ENCODE measurements around the gene PCDHA3. TPM values are rescaled to one million over a fixed set of nuclear protein-coding genes. Genes with fewer than 3 reads are reported as not detected.
"Not testable (repeated sequence)": the region's sequence is repeated elsewhere in the genome, so short reads cannot be mapped to it uniquely, and the experiment has no call there.

The PCDHA3 gene
- total RNA-seq, 2 donors from 2014 or later: 1.3 to 2.8 TPM

DNA sequence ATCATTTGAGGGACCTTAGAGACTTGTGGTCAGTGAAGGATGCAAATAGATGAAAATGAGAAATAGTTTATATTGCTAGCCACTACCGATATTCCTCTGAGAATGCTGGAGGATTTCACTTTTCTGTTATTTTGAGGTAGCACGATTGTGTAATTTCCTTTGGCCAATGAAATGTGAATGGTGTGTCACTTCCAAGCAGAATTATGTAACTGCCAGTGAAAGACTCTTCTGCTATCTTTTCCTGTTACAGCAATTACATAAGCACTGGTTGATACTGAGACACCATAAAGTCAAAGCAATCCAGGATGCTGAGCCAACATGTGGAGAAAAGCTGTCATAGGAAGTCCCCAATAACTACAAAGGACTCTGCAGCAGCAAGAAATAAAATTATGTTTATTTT lies 9.8 kb upstream of the PCDHA3 start:
- Mint-ChIP-seq H3K9me3 (peaks cover 43% of the 10 kb centered on the region), H3K27ac (no peak overlapping the region), H3K4me1 (peaks cover 2% of the 10 kb centered on the region), H3K4me3 (no peak overlapping the region), H3K36me3 (ENCODE audit: low read depth) (peaks cover 4% of the 10 kb centered on the region), H3K27me3 (ENCODE audit: insufficient read depth) (peaks cover 10% of the 10 kb centered on the region)
- Histone ChIP-seq H3K27me3 (ENCODE audit: control insufficient read depth, insufficient read depth, low read length, poor library complexity, severe bottlenecking) (no peaks in the 10 kb centered on the region), H3K4me1 (ENCODE audit: control insufficient read depth, insufficient read depth, low read length) (no peaks in the 10 kb centered on the region), H3K9me3 (ENCODE audit: control insufficient read depth, low read length) (peaks cover 12% of the 10 kb centered on the region), H3K4me3 (ENCODE audit: low read length) (no peak overlapping the region), H3K36me3 (ENCODE audit: control insufficient read depth, insufficient read depth, low read length) (no peaks in the 10 kb centered on the region), H3K27ac (ENCODE audit: low read depth, low read length) (no peak overlapping the region), H3K9ac (ENCODE audit: extremely low read depth, low read length, poor library complexity, severe bottlenecking) (no peak overlapping the region)
- DNase-seq: no peak
- 80 to 85% methylated on average over 1 to 2 of the region's 2 CpGs for WGBS, 2 experiments (ENCODE audit: insufficient coverage in 1 of 2, insufficient read length in 1 of 2)
- TF ChIP-seq, protein P1, sequence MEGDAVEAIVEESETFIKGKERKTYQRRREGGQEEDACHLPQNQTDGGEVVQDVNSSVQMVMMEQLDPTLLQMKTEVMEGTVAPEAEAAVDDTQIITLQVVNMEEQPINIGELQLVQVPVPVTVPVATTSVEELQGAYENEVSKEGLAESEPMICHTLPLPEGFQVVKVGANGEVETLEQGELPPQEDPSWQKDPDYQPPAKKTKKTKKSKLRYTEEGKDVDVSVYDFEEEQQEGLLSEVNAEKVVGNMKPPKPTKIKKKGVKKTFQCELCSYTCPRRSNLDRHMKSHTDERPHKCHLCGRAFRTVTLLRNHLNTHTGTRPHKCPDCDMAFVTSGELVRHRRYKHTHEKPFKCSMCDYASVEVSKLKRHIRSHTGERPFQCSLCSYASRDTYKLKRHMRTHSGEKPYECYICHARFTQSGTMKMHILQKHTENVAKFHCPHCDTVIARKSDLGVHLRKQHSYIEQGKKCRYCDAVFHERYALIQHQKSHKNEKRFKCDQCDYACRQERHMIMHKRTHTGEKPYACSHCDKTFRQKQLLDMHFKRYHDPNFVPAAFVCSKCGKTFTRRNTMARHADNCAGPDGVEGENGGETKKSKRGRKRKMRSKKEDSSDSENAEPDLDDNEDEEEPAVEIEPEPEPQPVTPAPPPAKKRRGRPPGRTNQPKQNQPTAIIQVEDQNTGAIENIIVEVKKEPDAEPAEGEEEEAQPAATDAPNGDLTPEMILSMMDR (conservative IDR thresholded peaks at IDR 0.05): no peak

DNA sequence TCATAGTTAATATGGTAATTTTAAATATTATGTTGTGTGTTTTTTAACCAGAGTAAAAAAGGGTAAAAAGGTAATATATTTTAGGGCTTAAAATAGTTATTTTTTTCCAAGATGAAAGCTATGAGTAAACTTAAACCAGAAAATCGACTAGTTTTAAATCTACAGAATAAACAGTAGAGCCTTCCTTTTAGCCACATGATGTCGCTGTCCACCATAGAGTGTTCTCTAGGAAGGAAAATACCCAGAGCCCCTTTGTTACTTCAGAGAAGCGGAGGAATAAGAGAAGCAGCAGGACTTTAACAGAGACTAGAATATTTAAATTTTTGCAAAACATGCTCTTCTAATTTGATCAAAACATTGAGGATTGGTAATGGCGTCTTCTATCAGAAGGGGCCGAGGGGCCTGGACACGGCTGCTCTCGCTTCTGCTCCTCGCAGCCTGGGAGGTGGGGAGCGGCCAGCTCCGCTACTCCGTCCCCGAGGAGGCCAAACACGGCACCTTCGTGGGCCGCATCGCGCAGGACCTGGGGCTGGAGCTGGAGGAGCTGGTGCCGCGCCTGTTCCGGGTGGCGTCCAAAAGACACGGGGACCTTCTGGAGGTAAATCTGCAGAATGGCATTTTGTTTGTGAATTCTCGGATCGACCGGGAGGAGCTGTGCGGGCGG lies 6.1 kb upstream of the PCDHA3 start, which contains the start of gene PCDHA2:
TSS of gene PCDHA2 (plus strand) at position 258 of the 664 bp plus-strand sequence.
- peak; percentile 63 for DNase-seq
- Histone ChIP-seq H3K4me1 (ENCODE audit: control insufficient read depth, insufficient read depth, low read length) (no peaks in the 10 kb centered on the region), H3K4me3 (ENCODE audit: low read length) (no peak within 1 kb of the TSS), H3K27me3 (ENCODE audit: control insufficient read depth, insufficient read depth, low read length, poor library complexity, severe bottlenecking) (no peaks in the 10 kb centered on the region), H3K36me3 (ENCODE audit: control insufficient read depth, insufficient read depth, low read length) (no peaks in the 10 kb centered on the region), H3K27ac (ENCODE audit: low read depth, low read length) (no peak within 1 kb of the TSS), H3K9ac (ENCODE audit: extremely low read depth, low read length, poor library complexity, severe bottlenecking) (no peak within 1 kb of the TSS), H3K9me3 (ENCODE audit: control insufficient read depth, low read length) (peaks cover 7% of the 10 kb centered on the region)
- peaks cover 8% of the 10 kb centered on the region for H3K9me3 Mint-ChIP-seq
- 75 to 83% methylated on average over 24 to 27 of the region's 27 CpGs for WGBS, 2 experiments (ENCODE audit: insufficient coverage in 1 of 2, insufficient read length in 1 of 2)
- H3K4me1 Mint-ChIP-seq: peaks cover 2% of the 10 kb centered on the region
- TF ChIP-seq, protein P1 (conservative IDR thresholded peaks at IDR 0.05): peak; percentile 83
- H3K36me3 Mint-ChIP-seq (ENCODE audit: low read depth): peaks cover 8% of the 10 kb centered on the region
- no peaks in the 10 kb centered on the region for H3K27me3 Mint-ChIP-seq (ENCODE audit: insufficient read depth)
- peak within 1 kb of the TSS; percentile 86 for H3K4me3 Mint-ChIP-seq
- peak within 1 kb of the TSS; percentile 74 for H3K27ac Mint-ChIP-seq

- H3K4me3 ChIP-seq (ENCODE audit: low read length): no peak overlapping the region
- TF ChIP-seq, protein P1 (conservative IDR thresholded peaks at IDR 0.05): peak; percentile 70
- peak overlapping the region; percentile 86 for H3K4me3 Mint-ChIP-seq
- no peaks in the 10 kb centered on the region for H3K36me3 ChIP-seq (ENCODE audit: control insufficient read depth, insufficient read depth, low read length)
- peak overlapping the region; percentile 74 for H3K27ac Mint-ChIP-seq
- H3K9me3 Mint-ChIP-seq: peaks cover 7% of the 10 kb centered on the region
- no peak overlapping the region for H3K27ac ChIP-seq (ENCODE audit: low read depth, low read length)
- H3K4me1 Mint-ChIP-seq: peaks cover 2% of the 10 kb centered on the region
- H3K9me3 ChIP-seq (ENCODE audit: control insufficient read depth, low read length): peaks cover 6% of the 10 kb centered on the region
- 69 to 71% methylated on average over 12 to 15 of the region's 15 CpGs for WGBS, 2 experiments (ENCODE audit: insufficient coverage in 1 of 2, insufficient read length in 1 of 2)
- peaks cover 8% of the 10 kb centered on the region for H3K36me3 Mint-ChIP-seq (ENCODE audit: low read depth)
- peak; percentile 75 for DNase-seq
- no peak overlapping the region for H3K9ac ChIP-seq (ENCODE audit: extremely low read depth, low read length, poor library complexity, severe bottlenecking)
- H3K4me1 ChIP-seq (ENCODE audit: control insufficient read depth, insufficient read depth, low read length): no peaks in the 10 kb centered on the region
- no peaks in the 10 kb centered on the region for H3K27me3 ChIP-seq (ENCODE audit: control insufficient read depth, insufficient read depth, low read length, poor library complexity, severe bottlenecking)
- H3K27me3 Mint-ChIP-seq (ENCODE audit: insufficient read depth): no peaks in the 10 kb centered on the region
Observed at GRCh38 chr5:140795259-140795641, 5.6 kb upstream of the PCDHA3 start.

- not testable (repeated sequence) for H3K36me3 ChIP-seq (ENCODE audit: control insufficient read depth, insufficient read depth, low read length); H3K4me1 ChIP-seq (ENCODE audit: control insufficient read depth, insufficient read depth, low read length); H3K27me3 ChIP-seq (ENCODE audit: control insufficient read depth, insufficient read depth, low read length, poor library complexity, severe bottlenecking); H3K9me3 Mint-ChIP-seq; H3K27me3 Mint-ChIP-seq (ENCODE audit: insufficient read depth); H3K4me1 Mint-ChIP-seq; H3K9ac ChIP-seq (ENCODE audit: extremely low read depth, low read length, poor library complexity, severe bottlenecking); H3K27ac ChIP-seq (ENCODE audit: low read depth, low read length); H3K9me3 ChIP-seq (ENCODE audit: control insufficient read depth, low read length); H3K27ac Mint-ChIP-seq; H3K4me3 ChIP-seq (ENCODE audit: low read length); H3K4me3 Mint-ChIP-seq
- WGBS, 2 experiments (ENCODE audit: insufficient coverage in 1 of 2, insufficient read length in 1 of 2): 96 to 97% methylated on average over 50 to 71 of the region's 72 CpGs
- DNase-seq: peak; percentile 34
- peaks cover 10% of the 10 kb centered on the region for H3K36me3 Mint-ChIP-seq (ENCODE audit: low read depth)
Observed at GRCh38 chr5:140796072-140796717, 4.7 kb upstream of the PCDHA3 start.
